ENCODE results near the gene ANKFN1.

ANKFN1 gene

DNA sequence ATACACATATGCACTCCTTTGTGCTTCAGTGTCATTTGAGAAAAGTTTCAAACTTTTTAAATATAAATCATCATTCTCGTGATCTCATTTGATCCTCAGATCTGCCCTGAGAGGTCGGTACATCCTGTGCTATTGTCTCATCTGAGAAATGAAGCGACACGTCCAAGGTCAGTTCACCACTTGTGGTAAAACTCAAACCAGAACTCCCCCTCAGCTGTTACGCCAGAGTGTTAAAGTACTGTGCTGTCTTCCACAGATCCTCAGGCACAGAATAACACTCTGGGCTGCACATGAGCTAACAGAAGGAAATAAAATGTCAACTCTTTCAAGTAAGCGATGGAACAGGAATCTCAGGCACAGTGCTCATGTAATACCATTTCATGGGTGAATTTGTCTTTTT, 31.4 kb downstream of the ANKFN1 start:
- 95 to 98% methylated on average over 5 to 6 of the region's 6 CpGs for WGBS, 2 experiments (ENCODE audit: insufficient coverage in 2 of 2)
- Histone ChIP-seq H3K4me1 (ENCODE audit: control insufficient read depth, insufficient read depth, low read length, poor library complexity, severe bottlenecking) (peaks cover 18% of the 10 kb centered on the region), H3K36me3 (ENCODE audit: control insufficient read depth, insufficient read depth, low read length) (no peaks in the 10 kb centered on the region), H3K9me3 (ENCODE audit: control insufficient read depth, low read length) (no peaks in the 10 kb centered on the region), H3K27ac (ENCODE audit: low read depth, low read length, severe bottlenecking) (no peak overlapping the region), H3K4me3 (ENCODE audit: extremely low read depth, insufficient read depth, low read length, poor library complexity, severe bottlenecking) (no peak overlapping the region)

DNA sequence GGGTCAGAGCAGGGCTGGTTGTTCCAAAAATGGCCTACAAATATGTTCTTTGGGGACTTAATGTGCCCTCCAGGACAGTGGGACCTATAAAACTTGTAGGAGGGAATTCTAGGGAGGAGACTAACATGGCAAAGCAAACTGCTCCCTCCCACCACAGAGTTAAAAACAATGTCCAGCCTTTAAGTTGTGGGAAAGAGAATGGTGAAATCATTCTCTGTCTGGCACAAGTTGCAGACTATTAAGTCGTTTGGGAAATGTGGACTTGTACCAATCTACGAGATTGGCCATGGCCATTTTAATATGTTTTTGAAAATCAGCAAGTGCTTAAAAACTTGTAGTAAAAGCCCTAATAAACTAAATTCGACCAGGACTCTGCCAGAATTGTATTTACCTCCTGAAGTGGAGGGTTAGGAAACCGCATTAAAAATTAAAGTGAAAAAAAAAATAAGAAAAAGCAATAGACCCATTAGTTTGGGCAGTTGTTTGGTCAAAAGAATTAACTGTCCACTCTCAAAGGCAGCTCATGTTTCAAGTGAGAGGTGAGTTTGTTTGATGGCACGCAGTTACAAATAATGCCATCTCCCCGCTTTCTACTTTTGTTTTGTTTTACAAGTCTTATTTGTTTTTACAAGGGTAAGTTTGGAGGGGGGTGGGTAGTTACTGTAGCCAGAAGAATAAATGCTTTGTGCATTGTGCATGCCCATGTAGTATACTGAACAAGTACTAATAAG, 32.4 kb downstream of the ANKFN1 start:
- H3K36me3 ChIP-seq (ENCODE audit: control insufficient read depth, insufficient read depth, low read length), result no peaks in the 10 kb centered on the region
- peaks cover 18% of the 10 kb centered on the region for H3K4me1 ChIP-seq (ENCODE audit: control insufficient read depth, insufficient read depth, low read length, poor library complexity, severe bottlenecking)
- H3K4me3 ChIP-seq (ENCODE audit: extremely low read depth, insufficient read depth, low read length, poor library complexity, severe bottlenecking), result no peak overlapping the region
- 100% methylated on average over 1 to 2 of the region's 6 CpGs for WGBS, 2 experiments (ENCODE audit: insufficient coverage in 2 of 2)
- no peaks in the 10 kb centered on the region for H3K9me3 ChIP-seq (ENCODE audit: control insufficient read depth, low read length)
- H3K27ac ChIP-seq (ENCODE audit: low read depth, low read length, severe bottlenecking), result peak overlapping the region; percentile 60

DNA sequence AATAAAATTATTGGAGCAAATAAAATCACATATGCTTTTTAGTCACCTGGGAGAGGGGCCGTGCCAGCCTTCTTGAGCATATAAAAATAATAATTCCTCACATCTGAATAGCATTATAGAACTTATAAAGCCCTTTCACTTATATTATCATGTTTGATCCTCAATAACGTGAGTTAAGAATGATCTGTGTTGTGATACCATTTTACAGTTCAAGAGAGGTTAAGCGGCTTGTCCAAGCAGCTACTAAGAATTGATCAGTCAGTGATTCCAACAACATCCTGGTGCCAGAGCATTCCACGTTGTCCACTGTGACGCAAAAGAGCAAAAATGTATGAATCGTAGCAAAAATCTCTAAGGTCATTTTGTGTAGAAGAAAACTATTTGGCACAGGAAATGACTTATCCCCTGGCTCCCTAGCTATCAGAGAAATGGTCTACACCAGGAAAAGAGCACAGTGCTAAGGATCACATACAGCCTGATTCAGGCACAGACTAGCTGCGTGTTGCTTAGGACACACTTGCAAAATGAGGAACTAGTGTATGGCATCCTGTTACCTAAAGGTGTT, 33.0 kb downstream of the ANKFN1 start:
- no peaks in the 10 kb centered on the region for H3K36me3 ChIP-seq (ENCODE audit: control insufficient read depth, insufficient read depth, low read length)
- WGBS, 2 experiments (ENCODE audit: insufficient coverage in 2 of 2), result 81 to 83% methylated on average over 5 to 6 of the region's 7 CpGs
- no peak overlapping the region for H3K4me3 ChIP-seq (ENCODE audit: extremely low read depth, insufficient read depth, low read length, poor library complexity, severe bottlenecking)
- no peaks in the 10 kb centered on the region for H3K9me3 ChIP-seq (ENCODE audit: control insufficient read depth, low read length)
- H3K4me1 ChIP-seq (ENCODE audit: control insufficient read depth, insufficient read depth, low read length, poor library complexity, severe bottlenecking), result peaks cover 18% of the 10 kb centered on the region
- H3K27ac ChIP-seq (ENCODE audit: low read depth, low read length, severe bottlenecking), result peak overlapping the region; percentile 60

DNA sequence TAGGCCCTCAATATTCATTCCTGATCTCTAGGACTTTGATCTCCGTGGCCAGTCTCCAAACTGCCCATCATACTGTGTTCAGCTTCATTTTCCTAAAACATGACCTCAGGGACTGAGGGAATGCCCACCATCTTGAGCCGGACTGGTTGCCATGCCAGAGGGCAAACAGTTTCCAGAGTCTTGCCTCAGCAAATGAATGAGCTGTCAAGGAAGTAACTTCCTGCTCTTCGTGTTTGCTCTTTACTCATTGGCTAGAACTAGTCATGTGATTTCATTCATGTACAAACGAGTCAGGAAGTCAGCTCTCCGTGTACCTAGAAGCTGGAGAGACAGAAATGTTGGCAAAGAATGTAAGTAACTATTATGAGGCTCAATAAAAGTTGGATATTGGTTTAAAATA, 50.2 kb downstream of the ANKFN1 start:
- no peaks in the 10 kb centered on the region for H3K9me3 ChIP-seq (ENCODE audit: control insufficient read depth, low read length)
- 78 to 85% methylated on average over 5 of the region's 5 CpGs for WGBS, 2 experiments (ENCODE audit: insufficient coverage in 2 of 2)
- H3K36me3 ChIP-seq (ENCODE audit: control insufficient read depth, insufficient read depth, low read length), result no peaks in the 10 kb centered on the region
- H3K27ac ChIP-seq (ENCODE audit: low read depth, low read length, severe bottlenecking), result no peak overlapping the region
- no peaks in the 10 kb centered on the region for H3K4me1 ChIP-seq (ENCODE audit: control insufficient read depth, insufficient read depth, low read length, poor library complexity, severe bottlenecking)
- H3K4me3 ChIP-seq (ENCODE audit: extremely low read depth, insufficient read depth, low read length, poor library complexity, severe bottlenecking), result no peak overlapping the region

DNA sequence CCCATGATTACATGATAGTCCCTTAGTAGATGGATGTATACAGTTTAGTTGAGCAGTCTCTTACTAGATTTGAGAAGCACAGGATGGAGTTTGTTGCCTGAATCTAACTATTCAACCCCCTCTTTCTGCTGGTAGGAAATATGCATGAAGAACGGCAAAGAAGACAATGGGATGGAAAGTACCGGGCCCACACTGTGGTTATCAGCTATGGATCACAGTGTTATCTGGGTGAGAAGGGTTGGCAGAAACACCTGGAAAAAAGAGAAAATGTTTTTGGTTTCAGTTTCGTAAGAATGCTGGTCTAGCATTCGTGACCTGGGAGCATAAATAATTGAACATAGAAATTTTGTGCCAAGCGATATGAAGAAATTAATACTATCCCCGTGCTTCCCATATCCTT, 53.1 kb downstream of the ANKFN1 start:
- no peaks in the 10 kb centered on the region for H3K4me1 ChIP-seq (ENCODE audit: control insufficient read depth, insufficient read depth, low read length, poor library complexity, severe bottlenecking)
- no peak overlapping the region for H3K27ac ChIP-seq (ENCODE audit: low read depth, low read length, severe bottlenecking)
- WGBS, 2 experiments (ENCODE audit: insufficient coverage in 2 of 2), result 69 to 84% methylated on average over 2 to 6 of the region's 6 CpGs
- H3K4me3 ChIP-seq (ENCODE audit: extremely low read depth, insufficient read depth, low read length, poor library complexity, severe bottlenecking), result no peak overlapping the region
- peaks cover 1% of the 10 kb centered on the region for H3K9me3 ChIP-seq (ENCODE audit: control insufficient read depth, low read length)
- no peaks in the 10 kb centered on the region for H3K36me3 ChIP-seq (ENCODE audit: control insufficient read depth, insufficient read depth, low read length)

DNA sequence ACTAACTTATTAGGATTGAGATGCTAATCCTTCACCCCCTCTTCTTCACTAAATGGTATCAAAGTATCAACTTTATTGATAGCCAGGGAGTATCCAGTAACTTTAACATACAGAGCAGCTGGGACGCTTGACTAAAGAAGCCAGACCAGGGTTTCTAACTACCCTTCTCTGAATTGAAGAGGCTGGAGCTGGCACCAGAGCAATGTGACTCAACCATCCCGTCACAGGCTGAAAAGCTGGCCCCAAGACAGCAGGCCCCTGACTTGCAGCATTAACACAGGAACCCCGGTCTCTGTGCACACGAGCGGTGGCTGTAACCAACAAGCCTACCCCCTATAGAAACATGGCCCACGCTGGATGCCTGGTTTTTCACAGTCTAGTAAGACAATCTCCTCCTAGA, 59.8 kb downstream of the ANKFN1 start:
- no peak overlapping the region for H3K4me3 ChIP-seq (ENCODE audit: extremely low read depth, insufficient read depth, low read length, poor library complexity, severe bottlenecking)
- H3K27ac ChIP-seq (ENCODE audit: low read depth, low read length, severe bottlenecking), result no peak overlapping the region
- H3K36me3 ChIP-seq (ENCODE audit: control insufficient read depth, insufficient read depth, low read length), result no peaks in the 10 kb centered on the region
- H3K4me1 ChIP-seq (ENCODE audit: control insufficient read depth, insufficient read depth, low read length, poor library complexity, severe bottlenecking), result no peaks in the 10 kb centered on the region
- WGBS, 2 experiments (ENCODE audit: insufficient coverage in 2 of 2), result 83 to 100% methylated on average over 2 of the region's 6 CpGs
- H3K9me3 ChIP-seq (ENCODE audit: control insufficient read depth, low read length), result peaks cover 4% of the 10 kb centered on the region

DNA sequence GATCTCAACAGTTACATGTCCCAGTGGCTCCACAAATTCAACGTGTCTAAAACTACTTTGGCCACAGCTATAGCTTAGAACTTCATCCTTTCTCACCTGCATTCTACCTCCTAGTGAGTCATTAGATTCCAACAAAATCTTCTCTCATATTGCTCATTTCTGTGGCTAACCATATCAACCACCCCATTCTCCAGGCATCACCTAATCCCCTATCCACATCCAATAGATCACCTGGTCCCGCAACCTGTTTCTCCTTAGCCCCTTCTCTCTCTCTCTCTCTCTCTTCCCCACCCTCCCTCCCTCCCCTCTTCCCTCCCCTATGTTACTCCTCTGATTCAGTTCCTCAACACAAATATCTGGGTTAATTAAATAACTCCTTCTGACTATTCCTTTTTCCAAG, 64.6 kb downstream of the ANKFN1 start:
- H3K4me1 ChIP-seq (ENCODE audit: control insufficient read depth, insufficient read depth, low read length, poor library complexity, severe bottlenecking), result no peaks in the 10 kb centered on the region
- H3K27ac ChIP-seq (ENCODE audit: low read depth, low read length, severe bottlenecking), result no peak overlapping the region
- H3K36me3 ChIP-seq (ENCODE audit: control insufficient read depth, insufficient read depth, low read length), result no peaks in the 10 kb centered on the region
- H3K9me3 ChIP-seq (ENCODE audit: control insufficient read depth, low read length), result no peaks in the 10 kb centered on the region
- 67 to 87% methylated on average over 2 of the region's 2 CpGs for WGBS, 2 experiments (ENCODE audit: insufficient coverage in 2 of 2)
- H3K4me3 ChIP-seq (ENCODE audit: extremely low read depth, insufficient read depth, low read length, poor library complexity, severe bottlenecking), result no peak overlapping the region

DNA sequence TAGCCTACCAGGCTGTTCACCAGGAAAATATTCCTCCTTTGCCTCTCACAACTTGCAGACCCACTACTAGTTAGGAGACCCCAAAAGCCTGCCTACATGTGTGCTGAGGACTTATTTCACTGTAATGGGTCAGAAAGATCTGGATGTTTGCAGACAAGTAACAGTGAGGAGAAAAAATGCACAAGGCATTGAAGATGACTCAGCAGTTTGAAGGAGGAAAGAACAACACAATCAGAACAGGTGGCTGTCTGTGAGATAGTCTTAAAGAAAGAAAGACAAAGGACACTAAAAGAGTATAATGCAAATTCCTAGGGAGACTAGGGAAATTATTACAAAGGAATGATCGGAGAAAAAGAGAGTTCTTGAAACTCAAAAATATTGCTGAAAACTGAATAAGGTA, 69.0 kb downstream of the ANKFN1 start:
- no peaks in the 10 kb centered on the region for H3K36me3 ChIP-seq (ENCODE audit: control insufficient read depth, insufficient read depth, low read length)
- H3K27ac ChIP-seq (ENCODE audit: low read depth, low read length, severe bottlenecking), result no peak overlapping the region
- H3K4me1 ChIP-seq (ENCODE audit: control insufficient read depth, insufficient read depth, low read length, poor library complexity, severe bottlenecking), result no peaks in the 10 kb centered on the region
- no peaks in the 10 kb centered on the region for H3K9me3 ChIP-seq (ENCODE audit: control insufficient read depth, low read length)
- no peak overlapping the region for H3K4me3 ChIP-seq (ENCODE audit: extremely low read depth, insufficient read depth, low read length, poor library complexity, severe bottlenecking)
- 100% methylated on average over 1 of the region's 1 CpG for WGBS, 2 experiments (ENCODE audit: insufficient coverage in 2 of 2)

DNA sequence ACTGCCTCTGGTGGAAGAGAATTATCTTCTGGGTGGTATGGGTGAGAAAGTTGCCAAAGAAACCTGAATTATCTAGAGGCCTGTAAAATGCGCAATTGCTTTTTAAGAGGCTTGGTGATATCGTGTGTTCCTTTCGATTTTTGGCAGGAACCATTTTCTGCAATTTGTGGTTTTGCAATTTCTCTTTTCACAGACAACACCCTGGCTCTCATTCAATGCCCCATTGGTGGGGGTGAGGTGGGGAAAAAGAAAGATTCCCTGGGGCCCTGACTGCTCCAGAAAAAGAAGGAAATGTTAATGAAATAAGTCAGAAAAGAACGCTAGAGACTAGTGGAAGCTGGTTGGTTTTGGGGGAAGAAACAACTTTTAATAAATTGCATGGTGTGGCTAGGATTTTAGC, 77.4 kb downstream of the ANKFN1 start:
- Histone ChIP-seq H3K27ac (ENCODE audit: low read depth, low read length, severe bottlenecking) (no peak overlapping the region), H3K9me3 (ENCODE audit: control insufficient read depth, low read length) (no peaks in the 10 kb centered on the region), H3K4me1 (ENCODE audit: control insufficient read depth, insufficient read depth, low read length, poor library complexity, severe bottlenecking) (no peaks in the 10 kb centered on the region), H3K36me3 (ENCODE audit: control insufficient read depth, insufficient read depth, low read length) (no peaks in the 10 kb centered on the region), H3K4me3 (ENCODE audit: extremely low read depth, insufficient read depth, low read length, poor library complexity, severe bottlenecking) (no peak overlapping the region)
- WGBS, 2 experiments (ENCODE audit: insufficient coverage in 2 of 2), result 78 to 81% methylated on average over 1 to 4 of the region's 4 CpGs

DNA sequence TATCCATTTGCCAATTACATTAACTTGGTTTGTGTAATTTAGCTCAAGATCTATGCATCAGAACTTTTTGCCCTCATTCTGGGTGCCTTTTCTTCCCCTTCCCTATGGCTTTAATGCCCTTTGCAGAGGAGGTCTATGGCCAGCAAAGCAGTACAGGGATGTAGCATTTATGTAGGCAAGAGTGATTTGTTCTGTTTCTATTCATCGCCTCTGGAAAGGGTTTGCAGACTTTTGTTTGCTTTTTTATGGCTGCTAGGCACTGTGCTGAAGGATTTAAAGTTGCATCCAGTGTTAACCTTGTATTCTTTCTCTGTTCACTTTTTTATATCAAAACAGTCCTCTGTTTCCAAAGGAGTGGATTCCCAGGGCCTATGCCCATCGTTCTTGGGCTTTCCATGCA, 78.0 kb downstream of the ANKFN1 start:
- H3K4me3 ChIP-seq (ENCODE audit: extremely low read depth, insufficient read depth, low read length, poor library complexity, severe bottlenecking), result no peak overlapping the region
- no peaks in the 10 kb centered on the region for H3K9me3 ChIP-seq (ENCODE audit: control insufficient read depth, low read length)
- no peak overlapping the region for H3K27ac ChIP-seq (ENCODE audit: low read depth, low read length, severe bottlenecking)
- 100% methylated on average over 1 of the region's 2 CpGs for WGBS, 2 experiments (ENCODE audit: insufficient coverage in 2 of 2)
- H3K36me3 ChIP-seq (ENCODE audit: control insufficient read depth, insufficient read depth, low read length), result no peaks in the 10 kb centered on the region
- H3K4me1 ChIP-seq (ENCODE audit: control insufficient read depth, insufficient read depth, low read length, poor library complexity, severe bottlenecking), result no peaks in the 10 kb centered on the region

DNA sequence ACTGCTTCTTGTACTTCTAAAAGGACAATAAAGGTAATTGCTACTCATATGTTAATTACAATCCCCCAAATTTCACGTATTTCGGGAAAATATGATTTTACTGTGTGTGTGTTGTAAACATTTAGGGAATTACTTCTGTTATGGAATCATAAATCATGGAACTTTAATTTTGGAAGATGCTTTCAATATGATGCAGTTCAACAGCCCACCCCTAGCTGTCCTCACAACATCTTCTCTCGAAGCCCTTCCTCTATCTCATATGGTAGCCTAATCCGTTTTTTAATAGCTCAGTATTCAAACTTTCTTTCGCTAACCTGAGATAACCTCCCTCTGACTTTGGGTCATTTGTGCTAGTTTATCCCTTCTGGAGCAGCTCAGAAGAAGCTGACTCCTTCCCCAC, 78.4 kb downstream of the ANKFN1 start:
- H3K9me3 ChIP-seq (ENCODE audit: control insufficient read depth, low read length), result no peaks in the 10 kb centered on the region
- no peak overlapping the region for H3K27ac ChIP-seq (ENCODE audit: low read depth, low read length, severe bottlenecking)
- no peaks in the 10 kb centered on the region for H3K36me3 ChIP-seq (ENCODE audit: control insufficient read depth, insufficient read depth, low read length)
- H3K4me1 ChIP-seq (ENCODE audit: control insufficient read depth, insufficient read depth, low read length, poor library complexity, severe bottlenecking), result no peaks in the 10 kb centered on the region
- H3K4me3 ChIP-seq (ENCODE audit: extremely low read depth, insufficient read depth, low read length, poor library complexity, severe bottlenecking), result no peak overlapping the region
- WGBS, 2 experiments (ENCODE audit: insufficient coverage in 2 of 2), result 71 to 87% methylated on average over 2 to 3 of the region's 5 CpGs
